Testis (tissue), 2 donors: ENCODE results near the gene TMEM269.

ENCODE experiments used
- CTCF ChIP-seq, 3 experiments: fragments of 450-650 bp in 2 of 3; fragments of 200-600 bp in 1 of 3; sonication (generic) in 1 of 3; IDR thresholded peaks; one replicate each; pipeline ENCODE4 v1.5.1; 2016 to 2019; ENCODE audit warnings: antibody characterized with exemption in 3 of 3, mild to moderate bottlenecking in 2 of 3, moderate library complexity in 1 of 3
- POLR2A ChIP-seq: fragments of 450-650 bp; IDR thresholded peaks from one replicate; pipeline ENCODE4 v1.6.1; 2017; ENCODE audit warnings: antibody characterized with exemption, mild to moderate bottlenecking, moderate library complexity

- no peak for TF ChIP-seq CTCF (IDR thresholded peaks at IDR 0.05)
- TF ChIP-seq POLR2A = no peak
Observed at GRCh38 chr1:42807056-42807668, 22.4 kb downstream of the TMEM269 start.
